Bone marrow (tissue), 2 donors: Measurements from ENCODE around the gene AMIGO3.

Source experiments
- DNase-seq, 2 donors: peaks; one replicate each; lab custom pipeline; 2025; lab: John Stamatoyannopoulos, UW

AMIGO3 gene

DNA sequence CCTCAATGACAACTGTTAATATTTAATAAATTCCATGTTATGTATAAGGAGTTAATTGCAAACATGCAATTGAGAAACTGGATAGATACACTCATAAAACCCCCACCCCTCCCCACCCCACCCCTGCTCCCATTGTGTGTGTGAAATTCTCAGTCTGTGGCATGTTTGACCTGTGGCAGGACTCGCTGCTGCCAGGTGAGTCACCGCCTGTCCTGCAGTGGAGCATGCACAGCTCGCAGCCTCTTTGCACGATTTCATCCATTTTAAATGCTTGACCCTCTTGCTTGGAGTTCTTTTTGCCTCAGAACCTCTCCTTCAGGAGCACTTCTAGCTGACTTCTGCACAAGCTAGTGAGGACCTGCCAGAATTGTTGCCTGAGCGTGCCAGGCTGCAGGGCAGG is 50.6 kb downstream of the AMIGO3 start:
- DNase-seq, result no peak

DNA sequence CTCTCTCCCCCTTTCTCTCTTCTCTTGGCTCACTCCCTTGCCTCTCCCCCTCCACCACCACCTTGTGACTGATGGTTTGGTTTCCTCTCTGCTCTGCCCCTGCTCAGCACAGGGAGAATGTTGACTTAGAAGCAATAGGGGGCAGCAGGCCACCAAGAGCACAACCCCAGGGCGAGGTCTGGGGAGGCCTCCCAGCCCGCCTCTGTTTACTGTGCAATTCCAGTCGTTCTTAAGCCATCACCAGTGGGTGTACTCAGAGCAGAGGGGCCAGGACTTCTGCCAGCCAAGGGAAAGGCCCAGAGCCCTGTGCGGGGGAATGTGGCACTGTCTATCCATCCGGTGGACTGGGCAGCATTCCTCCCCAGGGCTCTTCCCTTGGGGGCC is 51.1 kb downstream of the AMIGO3 start:
- no peak for DNase-seq

GRCh38 chr3:49667701-49668413 is 51.6 kb downstream of the AMIGO3 start:
- no peak for DNase-seq
